OCI-LY3 (cell line): ENCODE measurements around the gene ATG7.

Experiments used
- CTCF ChIP-seq: fragments of 200-600, 300-600 bp; sonication (generic); IDR thresholded peaks from 2 replicates; pipeline ENCODE4 v1.5.1; 2014; ENCODE audit warnings: antibody characterized with exemption, low read length, low read depth
- EZH2phosphoT487 ChIP-seq: fragments of 200-600 bp; shearing (Covaris generic); IDR thresholded peaks from 2 replicates; pipeline ENCODE4 v1.6.1; 2018; ENCODE audit warnings: antibody characterized with exemption, mixed run types, low read depth

DNA sequence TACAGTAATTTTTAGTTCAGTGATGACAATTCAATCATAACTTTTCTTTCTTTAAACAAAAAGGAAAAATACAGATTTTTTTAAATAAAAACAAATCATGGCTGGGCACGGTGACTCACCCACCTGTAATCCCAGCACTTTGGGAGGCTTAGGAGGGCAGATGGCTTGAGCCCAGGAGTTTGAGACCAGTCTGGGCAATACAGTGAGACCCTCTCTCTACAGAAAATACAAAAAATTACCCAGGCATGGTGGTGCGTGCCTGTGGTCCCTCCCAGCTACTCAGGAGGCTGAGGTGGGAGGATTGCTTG is 25.6 kb upstream of the ATG7 start:
- TF ChIP-seq CTCF (no peak), EZH2phosphoT487 (no peak)
